Esophagus muscularis mucosa (tissue), 3 donors: Measurements from ENCODE around the gene ANKRD33B.

Experiments
- POLR2AphosphoS5 ChIP-seq, 2 donors: sonication (generic); formaldehyde crosslinking; IDR thresholded peaks; one replicate each; pipeline ENCODE4 v1.6.1; 2017; ENCODE audit warnings: antibody characterized with exemption in 2 of 2
- TF ChIP-seq, protein P1 (sequence below), 3 experiments: fragments of 200-600 bp in 2 of 3; fragments of 450-650 bp in 1 of 3; sonication (generic) in 2 of 3; IDR thresholded peaks; one replicate each; pipeline ENCODE4 v1.5.1; 2017 to 2019; ENCODE audit warnings: antibody characterized with exemption in 3 of 3, mild to moderate bottlenecking in 2 of 3, moderate library complexity in 1 of 3

DNA sequence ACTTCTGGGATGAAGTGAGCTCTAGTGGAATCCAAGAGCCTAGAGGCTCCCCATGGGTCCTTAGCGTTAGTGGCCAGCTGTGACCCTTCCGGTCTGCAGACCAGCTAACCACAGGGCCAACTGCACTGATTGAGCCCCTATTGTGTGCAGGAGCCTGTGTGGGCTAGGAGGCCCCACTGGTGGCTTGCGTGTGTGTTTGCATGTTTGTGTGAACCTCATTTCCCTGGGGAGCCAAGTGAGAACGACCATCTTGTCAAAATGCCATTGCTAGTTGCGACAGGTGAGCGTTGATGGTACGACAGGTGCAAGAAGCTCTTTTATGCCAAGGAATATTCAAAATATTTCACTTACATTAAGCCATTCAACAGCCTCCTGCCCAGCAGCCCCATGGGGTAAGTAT, 44.1 kb upstream of the ANKRD33B start:
- TF ChIP-seq POLR2AphosphoS5 (IDR thresholded peaks at IDR 0.05), result no peak
- TF ChIP-seq, protein P1, sequence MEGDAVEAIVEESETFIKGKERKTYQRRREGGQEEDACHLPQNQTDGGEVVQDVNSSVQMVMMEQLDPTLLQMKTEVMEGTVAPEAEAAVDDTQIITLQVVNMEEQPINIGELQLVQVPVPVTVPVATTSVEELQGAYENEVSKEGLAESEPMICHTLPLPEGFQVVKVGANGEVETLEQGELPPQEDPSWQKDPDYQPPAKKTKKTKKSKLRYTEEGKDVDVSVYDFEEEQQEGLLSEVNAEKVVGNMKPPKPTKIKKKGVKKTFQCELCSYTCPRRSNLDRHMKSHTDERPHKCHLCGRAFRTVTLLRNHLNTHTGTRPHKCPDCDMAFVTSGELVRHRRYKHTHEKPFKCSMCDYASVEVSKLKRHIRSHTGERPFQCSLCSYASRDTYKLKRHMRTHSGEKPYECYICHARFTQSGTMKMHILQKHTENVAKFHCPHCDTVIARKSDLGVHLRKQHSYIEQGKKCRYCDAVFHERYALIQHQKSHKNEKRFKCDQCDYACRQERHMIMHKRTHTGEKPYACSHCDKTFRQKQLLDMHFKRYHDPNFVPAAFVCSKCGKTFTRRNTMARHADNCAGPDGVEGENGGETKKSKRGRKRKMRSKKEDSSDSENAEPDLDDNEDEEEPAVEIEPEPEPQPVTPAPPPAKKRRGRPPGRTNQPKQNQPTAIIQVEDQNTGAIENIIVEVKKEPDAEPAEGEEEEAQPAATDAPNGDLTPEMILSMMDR (IDR thresholded peaks at IDR 0.05), result no peak
